ENCODE measurements around the gene RBP4.

Gene RBP4

DNA sequence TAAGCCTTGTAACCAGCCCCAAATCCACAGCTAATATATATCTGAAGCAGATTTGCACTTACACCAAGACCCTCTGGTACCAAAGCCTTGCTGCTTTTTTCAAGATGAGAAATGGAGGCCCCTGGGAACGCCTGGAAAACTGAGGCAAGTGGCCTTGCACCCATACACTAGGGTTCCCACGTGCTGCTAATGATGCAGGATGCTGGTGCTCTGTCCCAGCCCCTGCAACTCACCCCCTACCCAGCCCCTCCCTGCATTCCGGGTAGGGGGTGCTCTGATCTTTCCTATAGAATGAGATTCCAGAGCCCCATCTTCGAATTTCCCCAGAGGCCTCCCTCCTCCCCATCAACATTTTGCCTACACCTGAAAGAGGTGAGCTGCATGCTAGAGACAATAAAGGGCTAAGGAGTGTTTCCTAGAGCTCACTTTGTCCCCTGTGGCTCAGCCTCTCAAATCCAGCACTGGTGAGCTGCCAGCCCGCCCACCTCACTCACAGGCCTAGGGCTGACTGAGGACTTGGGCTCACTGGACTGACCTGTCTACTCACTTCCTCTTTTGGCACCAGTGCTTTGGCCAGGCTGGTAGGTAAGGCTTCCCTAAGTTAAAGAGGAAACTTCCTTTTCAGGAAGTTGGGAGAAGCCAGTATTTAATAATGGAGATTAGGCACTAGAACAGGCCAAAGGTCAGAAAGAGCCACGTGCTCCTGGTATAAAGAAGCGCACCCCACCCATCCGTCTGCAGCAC, 9.8 kb downstream of the RBP4 start:
- TF ChIP-seq, protein P1, sequence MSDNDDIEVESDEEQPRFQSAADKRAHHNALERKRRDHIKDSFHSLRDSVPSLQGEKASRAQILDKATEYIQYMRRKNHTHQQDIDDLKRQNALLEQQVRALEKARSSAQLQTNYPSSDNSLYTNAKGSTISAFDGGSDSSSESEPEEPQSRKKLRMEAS (IDR thresholded peaks at IDR 0.05; ENCODE audit: low read depth, low read length), result no peak
- TF ChIP-seq POLR2A (IDR thresholded peaks at IDR 0.05; ENCODE audit: extremely low read depth, insufficient read length) (no peak), MYC (IDR thresholded peaks at IDR 0.05; ENCODE audit: low read depth, low read length) (no peak)
- TF ChIP-seq, protein P2, sequence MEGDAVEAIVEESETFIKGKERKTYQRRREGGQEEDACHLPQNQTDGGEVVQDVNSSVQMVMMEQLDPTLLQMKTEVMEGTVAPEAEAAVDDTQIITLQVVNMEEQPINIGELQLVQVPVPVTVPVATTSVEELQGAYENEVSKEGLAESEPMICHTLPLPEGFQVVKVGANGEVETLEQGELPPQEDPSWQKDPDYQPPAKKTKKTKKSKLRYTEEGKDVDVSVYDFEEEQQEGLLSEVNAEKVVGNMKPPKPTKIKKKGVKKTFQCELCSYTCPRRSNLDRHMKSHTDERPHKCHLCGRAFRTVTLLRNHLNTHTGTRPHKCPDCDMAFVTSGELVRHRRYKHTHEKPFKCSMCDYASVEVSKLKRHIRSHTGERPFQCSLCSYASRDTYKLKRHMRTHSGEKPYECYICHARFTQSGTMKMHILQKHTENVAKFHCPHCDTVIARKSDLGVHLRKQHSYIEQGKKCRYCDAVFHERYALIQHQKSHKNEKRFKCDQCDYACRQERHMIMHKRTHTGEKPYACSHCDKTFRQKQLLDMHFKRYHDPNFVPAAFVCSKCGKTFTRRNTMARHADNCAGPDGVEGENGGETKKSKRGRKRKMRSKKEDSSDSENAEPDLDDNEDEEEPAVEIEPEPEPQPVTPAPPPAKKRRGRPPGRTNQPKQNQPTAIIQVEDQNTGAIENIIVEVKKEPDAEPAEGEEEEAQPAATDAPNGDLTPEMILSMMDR (IDR thresholded peaks at IDR 0.05; ENCODE audit: low read depth, low read length), result no peak
- DNase-seq (ENCODE audit: low read depth), result peak; percentile 58
- H3K4me3 ChIP-seq (ENCODE audit: low read depth, low read length), result no peak overlapping the region

DNA sequence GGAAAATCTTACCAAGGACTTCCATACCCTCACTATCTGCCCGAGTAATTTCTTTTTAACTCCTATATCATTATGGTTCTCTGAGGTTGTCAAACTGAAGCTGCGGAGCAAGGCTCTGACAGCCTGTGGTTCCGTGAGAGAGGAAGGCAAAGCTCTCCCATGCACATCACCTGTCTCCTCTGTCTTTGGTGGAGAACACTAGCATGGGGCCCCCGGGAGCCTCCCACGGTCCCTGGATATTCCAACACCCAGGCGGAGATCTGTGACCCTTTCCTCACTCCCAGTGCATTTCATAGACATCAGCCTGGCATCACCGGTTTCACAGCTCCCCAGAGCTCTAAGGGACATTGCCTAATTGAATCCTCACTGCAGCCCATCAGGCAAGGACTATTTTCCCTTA, 10.4 kb downstream of the RBP4 start:
- TF ChIP-seq MYC (IDR thresholded peaks at IDR 0.05; ENCODE audit: low read depth, low read length) (no peak), POLR2A (IDR thresholded peaks at IDR 0.05; ENCODE audit: extremely low read depth, insufficient read length) (no peak)
- TF ChIP-seq, protein P2 (IDR thresholded peaks at IDR 0.05; ENCODE audit: low read depth, low read length), result no peak
- TF ChIP-seq, protein P1 (IDR thresholded peaks at IDR 0.05; ENCODE audit: low read depth, low read length), result no peak
- no peak for DNase-seq (ENCODE audit: low read depth)
- H3K4me3 ChIP-seq (ENCODE audit: low read depth, low read length), result no peak overlapping the region

DNA sequence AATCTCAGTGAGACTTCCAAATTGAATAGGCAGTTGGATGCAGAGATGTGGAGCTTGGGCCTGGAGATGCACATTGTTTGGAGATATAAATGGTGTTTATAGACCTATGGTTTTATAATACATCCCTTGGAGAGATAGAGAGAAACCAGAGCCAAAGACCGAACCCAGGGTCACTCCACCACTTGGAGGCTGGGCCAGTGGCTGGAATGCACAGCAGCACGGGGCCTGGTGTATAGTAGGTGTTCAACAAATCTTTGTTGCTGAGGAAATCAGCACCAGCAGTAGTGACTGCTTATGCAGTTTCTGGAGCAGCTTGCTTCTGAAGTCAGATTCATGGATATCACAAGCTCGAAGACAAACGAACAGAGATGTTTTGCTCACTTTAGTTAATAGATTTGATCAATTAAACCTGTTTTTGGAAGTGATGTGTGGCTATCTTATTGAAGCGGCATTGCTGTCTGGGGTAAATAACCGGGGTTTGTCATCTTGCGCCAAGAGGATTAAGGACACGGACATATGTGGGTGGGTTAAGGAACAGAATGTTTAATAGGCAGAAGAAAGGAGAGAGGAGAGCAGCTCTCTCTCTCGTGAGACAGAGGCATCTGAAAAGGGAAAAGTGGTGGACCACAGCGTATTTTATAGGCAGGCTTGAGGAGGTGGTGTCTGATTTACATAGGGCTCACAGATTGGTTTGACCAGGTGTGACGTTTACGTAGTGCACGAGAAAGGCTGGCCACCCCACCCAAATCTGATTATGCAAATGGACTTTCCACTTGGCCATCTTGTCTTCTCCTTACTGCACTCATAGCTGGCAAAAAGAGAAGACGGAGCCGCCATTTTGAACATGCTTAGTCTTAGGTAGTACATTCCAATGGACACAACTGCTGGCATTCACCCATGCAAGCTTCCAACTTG, 11.1 kb downstream of the RBP4 start:
- TF ChIP-seq MYC (IDR thresholded peaks at IDR 0.05; ENCODE audit: low read depth, low read length) (no peak), POLR2A (IDR thresholded peaks at IDR 0.05; ENCODE audit: extremely low read depth, insufficient read length) (no peak)
- TF ChIP-seq, protein P2 (IDR thresholded peaks at IDR 0.05; ENCODE audit: low read depth, low read length), result no peak
- TF ChIP-seq, protein P1 (IDR thresholded peaks at IDR 0.05; ENCODE audit: low read depth, low read length), result no peak
- no peak for DNase-seq (ENCODE audit: low read depth)
- H3K4me3 ChIP-seq (ENCODE audit: low read depth, low read length), result no peak overlapping the region

DNA sequence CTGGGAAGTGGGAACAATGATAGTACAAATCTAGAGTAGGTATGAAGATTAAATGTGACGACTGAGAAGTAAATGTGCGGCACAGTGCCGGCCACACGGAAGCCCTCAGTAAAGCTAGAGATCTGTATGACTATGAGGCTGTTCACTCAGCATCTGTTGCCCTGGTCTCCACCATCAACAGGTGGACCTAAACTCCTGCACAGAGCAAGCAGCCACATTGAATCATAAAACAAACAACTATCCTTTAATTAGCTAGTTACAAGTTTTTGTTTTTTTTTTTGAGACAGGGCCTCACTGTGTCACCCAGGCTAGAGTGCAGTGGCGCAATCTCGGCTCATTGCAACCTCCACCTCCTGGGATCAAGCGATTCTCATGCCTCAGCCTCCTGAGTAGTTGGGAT, 16.6 kb downstream of the RBP4 start:
- H3K4me3 ChIP-seq (ENCODE audit: low read depth, low read length), result no peak overlapping the region
- TF ChIP-seq POLR2A (IDR thresholded peaks at IDR 0.05; ENCODE audit: extremely low read depth, insufficient read length) (no peak), MYC (IDR thresholded peaks at IDR 0.05; ENCODE audit: low read depth, low read length) (no peak)
- TF ChIP-seq, protein P1 (IDR thresholded peaks at IDR 0.05; ENCODE audit: low read depth, low read length), result no peak
- TF ChIP-seq, protein P2 (IDR thresholded peaks at IDR 0.05; ENCODE audit: low read depth, low read length), result no peak
- no peak for DNase-seq (ENCODE audit: low read depth)

DNA sequence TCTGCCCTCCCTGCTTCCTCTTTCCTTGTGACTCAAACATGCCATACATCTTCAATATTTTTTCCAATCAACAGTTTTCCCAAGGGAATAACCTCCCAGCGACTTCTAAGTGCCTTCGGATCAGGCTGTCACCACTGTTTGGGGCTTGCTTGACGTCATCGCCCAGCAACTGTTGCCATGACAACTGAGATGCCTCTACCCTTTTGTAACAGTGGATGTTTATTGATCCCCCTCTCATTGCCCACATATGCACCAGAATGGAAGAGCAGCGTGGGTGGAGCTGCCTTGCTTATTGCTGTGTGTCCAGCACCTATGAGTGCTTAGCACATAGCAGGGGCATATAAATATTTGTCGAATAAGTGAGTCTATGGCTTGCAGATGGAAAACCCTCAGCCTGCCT, 20.2 kb downstream of the RBP4 start:
- H3K4me3 ChIP-seq (ENCODE audit: low read depth, low read length), result no peak overlapping the region
- DNase-seq (ENCODE audit: low read depth), result no peak
- TF ChIP-seq, protein P2 (IDR thresholded peaks at IDR 0.05; ENCODE audit: low read depth, low read length), result no peak
- no peak for TF ChIP-seq MYC (IDR thresholded peaks at IDR 0.05; ENCODE audit: low read depth, low read length)
- TF ChIP-seq, protein P1 (IDR thresholded peaks at IDR 0.05; ENCODE audit: low read depth, low read length), result no peak
- TF ChIP-seq POLR2A (IDR thresholded peaks at IDR 0.05; ENCODE audit: extremely low read depth, insufficient read length), result no peak
